Kidney glomerular epithelial cell (primary cell): ENCODE results near the gene TBL1Y.
"Not testable (repeated sequence)": the region's sequence is repeated elsewhere in the genome, so short reads cannot be mapped to it uniquely, and the experiment has no call there.

Source experiments
- DNase-seq: peaks from one replicate; lab custom pipeline; 2025; lab: John Stamatoyannopoulos, UW

TBL1Y gene

DNA sequence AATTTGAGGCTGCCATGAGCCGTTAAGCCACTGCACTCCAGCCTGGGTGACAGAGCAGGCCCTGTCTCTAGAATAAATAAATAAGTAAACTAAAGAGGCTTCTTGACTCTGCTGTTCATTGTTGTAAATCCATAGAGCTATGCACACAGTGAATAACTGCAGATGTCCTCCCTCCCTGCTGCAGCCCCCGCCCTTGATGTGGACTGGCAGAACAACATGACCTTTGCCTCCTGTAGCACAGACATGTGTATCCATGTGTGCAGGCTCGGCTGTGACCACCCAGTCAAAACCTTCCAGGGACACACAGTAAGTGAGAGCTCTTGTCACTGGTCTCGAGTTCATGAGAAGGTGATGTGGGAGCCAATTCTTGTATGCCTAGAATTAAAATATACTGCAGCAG is 170.1 kb downstream of the TBL1Y start:
- not testable (repeated sequence) for DNase-seq

DNA sequence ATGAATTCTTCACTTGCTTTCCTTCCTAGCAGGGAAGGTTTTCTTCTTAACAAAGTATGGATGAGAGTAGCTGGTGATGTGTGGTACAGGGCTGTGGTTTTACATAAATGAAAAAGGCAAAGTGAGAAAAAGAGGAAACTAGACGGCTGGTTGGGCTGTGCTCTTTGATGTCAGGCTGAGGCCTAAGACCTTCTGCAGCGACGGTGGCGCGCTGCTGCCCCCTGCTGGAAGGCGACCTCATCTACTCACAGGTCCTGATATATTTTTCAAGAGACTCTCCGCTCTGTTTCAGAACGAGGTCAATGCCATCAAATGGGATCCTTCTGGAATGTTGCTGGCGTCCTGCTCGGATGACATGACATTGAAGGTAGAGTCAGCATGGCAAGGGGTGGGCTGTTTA is 175.1 kb downstream of the TBL1Y start:
- DNase-seq: peak; percentile 25

DNA sequence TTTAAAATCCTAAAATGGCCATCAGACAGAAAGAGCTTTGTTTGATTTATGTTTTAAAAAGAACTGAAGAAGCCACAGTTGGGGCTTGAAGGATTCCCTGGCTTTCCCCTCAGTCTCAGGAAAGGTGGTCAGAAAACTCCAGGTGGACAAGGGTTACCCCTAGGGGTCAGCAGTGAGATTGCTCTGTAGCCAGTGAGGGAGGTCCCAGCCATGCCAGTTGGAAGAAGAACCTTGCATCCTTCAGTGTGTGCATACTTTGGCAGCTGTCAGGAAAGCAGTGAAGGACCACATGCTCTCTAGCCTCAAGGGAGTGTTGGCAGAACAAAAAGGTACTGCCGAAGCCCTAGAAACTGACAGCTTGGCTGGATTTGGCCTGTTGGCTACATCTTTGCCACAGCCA is 182.3 kb downstream of the TBL1Y start:
- DNase-seq: no peak

DNA sequence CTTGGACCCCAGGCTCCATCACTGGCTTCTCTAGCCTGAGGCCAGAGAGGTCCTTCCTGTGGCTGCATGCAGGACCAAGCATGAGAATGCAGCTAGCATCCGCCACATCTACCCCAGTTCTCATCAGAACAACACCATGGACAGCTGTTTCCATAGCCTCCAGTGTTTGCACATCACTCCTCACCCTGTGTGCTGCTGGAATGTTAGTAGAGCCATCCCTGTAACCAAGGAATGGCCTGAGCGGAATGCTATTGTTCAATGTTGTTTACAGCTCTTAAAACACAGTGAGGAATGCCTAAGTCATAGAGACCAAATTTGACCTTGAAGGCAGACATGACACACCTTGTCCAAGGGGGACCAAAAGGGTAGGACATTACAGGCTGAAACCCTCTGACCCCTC is 183.9 kb downstream of the TBL1Y start:
- DNase-seq: no peak

DNA sequence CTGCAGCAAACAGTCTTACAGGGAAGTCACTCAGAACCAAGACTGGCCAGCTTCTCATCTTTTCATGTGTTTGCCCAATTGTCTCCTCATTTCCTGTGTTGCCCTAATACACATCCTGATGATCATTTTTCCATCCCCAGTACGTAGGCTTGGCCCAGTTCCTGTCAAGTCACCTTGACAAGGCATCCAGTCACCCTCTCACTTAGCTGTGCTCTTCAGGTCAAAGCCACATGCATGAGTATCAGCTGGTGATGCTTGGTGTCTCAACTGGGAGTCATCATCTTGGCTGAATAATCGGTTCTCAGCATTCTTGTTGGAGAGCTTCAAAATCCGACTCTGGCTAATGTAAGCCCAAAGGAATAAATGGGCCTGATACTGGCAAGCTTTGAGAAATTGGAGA is 186.5 kb downstream of the TBL1Y start:
- no peak for DNase-seq

DNA sequence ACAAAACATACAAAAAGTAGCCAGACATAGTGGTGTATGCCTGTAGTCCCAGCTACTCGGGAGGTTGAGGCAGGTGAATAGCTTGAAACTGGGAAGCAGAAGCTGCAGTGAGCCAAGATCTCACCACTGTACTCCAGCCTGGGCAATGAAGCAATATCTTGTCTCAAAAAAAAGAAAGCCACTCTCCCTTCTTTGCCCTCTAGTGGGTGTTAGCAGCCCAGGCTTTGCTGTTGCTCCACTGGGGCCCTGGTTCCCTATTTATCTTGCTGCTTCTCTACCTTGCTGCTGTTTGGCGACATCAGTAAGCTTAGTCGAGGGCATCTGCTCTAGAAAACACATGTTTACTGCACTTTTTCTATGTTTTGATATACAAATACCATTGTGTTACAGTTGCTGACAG is 189.2 kb downstream of the TBL1Y start:
- no peak for DNase-seq

DNA sequence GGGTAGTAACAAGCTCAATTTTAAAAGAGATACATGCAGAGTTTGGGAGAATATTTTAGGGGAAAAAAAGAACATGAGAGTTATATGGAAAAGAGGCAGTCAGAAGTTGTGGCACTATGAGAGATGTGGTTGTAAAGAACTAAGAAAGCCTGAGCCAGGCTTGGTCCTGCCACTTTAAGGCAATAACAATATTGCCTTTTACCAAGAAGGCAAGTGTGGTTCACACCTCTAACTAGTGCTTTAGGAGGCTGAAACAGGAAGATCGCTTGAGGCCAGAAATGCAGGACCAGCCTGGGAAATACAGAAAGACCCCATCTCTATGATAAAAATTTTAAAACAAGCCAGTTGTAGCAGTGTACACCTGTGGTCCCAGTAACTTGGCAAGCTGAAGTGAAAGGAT is 192.2 kb downstream of the TBL1Y start:
- no peak for DNase-seq

DNA sequence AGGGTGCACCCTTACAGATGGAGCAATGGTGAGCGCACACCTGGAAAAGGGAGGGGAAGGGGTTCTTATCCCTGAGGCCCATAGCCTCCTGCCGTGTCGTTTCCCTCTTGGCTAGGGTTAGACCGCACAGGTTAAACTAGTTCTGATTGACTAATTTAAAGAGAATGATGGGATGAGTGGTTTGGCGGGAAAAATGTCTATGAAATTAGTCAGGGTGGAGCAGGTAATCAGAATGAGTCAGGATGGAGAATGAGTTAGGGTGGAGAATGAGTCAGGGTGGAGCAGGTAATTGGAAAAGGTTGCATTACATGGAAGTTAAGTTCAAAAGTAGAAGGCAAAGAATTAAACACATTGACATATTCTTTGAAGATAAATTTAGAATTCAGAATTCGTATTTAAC is 196.7 kb downstream of the TBL1Y start:
- DNase-seq: no peak

DNA sequence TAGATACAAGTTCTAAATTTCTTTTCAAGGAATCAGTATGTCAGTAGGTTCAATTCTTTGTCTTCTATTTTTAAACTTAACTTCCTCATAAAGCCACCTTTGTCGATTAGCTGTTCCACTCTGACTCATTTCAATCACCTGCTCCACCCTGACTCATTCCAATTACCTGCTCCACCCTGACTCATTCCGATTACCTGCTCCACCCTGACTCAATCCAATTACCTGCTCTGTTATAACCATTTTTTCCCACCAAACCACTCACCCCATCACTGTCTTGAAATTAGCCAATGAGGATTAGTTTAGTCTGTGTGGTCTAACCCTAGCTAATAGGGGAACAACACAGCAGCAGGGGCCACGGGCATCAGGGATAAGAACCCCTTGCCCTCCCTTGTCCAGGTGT is 199.6 kb downstream of the TBL1Y start:
- DNase-seq: no peak

DNA sequence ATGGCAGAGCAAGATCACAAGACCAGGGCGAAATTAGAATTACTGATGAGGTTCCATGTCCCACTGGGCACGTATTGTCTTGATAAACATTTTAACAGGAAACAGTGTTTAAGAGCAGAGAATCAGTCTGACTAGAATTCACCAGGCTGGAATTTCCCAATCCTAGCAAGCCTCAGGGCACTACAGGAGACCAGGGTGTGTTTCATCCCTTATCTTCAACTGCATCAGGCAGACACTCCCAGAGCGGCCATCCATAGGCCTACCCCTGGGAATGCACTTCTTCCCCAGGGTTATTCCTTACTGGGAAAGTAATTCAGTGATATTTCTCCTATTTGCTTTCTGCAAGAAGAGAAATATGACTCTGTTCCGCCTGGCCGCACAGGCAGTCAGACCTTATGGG is 205.4 kb downstream of the TBL1Y start:
- DNase-seq: no peak

DNA sequence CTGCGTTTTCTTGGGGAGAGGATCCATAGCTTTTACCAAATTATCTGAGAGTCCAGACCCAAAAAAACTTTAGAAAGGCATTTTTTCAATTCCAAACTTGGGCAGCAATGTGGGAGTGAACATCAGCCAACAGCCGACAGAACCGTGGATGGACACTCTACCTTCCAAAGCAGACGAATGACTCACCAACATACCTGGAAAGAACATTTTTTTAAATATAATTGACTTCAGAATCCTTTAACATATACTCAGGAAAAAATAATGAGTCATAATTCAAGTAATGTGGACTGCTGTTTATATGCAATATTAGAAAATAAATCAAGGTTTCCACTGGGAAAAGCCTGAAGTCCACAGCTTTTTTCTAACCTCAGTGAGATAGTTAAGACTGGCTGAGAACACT is 211.7 kb downstream of the TBL1Y start:
- no peak for DNase-seq

DNA sequence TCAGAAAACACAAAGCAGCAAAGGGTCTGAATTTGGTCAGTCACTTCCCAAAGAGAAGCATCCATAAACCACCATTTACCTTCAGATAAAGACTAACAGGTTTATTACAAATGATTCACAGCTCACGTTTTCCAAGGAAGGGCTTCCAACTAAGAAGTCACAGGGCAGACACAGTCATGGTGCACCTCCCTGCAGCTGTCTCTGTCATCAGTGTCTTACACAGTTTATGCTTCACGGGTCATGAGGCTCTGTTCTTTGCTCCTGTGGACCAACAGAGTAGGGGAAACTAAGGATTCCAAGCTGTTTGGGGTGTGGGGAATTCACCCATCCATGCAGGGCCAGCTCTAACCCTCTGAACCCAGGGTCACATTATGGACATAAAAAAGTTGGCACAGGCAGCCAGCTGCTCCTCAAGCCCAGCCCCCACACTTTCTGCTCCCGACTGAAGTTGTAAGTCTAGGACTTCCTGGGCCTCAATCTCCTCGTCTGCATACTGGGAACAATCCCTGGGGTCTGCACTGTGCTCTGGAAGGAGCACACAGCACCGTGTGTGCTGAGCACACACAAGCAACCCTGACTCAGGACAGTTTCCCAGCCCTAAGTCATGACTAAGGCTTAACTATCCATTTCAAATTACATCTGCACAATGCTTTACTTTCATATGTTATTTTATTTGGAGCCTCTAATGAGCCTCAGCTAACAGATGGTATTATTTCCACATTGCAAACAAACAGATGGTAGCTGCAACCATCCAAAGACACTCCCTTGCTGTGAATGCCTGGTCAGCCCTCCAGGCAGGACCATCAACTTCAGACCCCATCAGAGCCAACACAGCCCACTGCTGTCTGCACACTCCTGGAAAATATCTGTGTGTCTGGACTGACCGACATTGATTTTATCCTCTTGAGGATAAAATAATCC is 214.9 kb downstream of the TBL1Y start:
- DNase-seq: no peak

DNA sequence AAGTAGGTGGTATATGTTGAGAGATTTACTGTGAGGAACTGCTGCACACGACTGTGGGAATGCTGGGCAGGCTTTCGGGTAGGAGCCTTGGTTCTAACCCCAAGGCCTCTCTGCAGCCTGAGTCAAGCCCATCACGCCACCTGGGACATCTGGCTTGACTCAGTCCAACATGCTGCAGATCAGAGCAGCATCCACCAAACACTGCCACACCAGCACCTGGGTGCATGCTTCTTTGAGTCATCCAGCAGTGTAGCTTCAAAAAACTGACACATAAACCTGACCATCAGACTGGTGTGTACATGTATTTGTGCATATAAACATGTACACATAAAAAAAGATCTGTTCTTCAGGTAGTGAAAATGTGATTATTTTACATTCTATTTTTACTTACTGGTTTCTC is 217.7 kb downstream of the TBL1Y start:
- no peak for DNase-seq
